Endothelial cell of umbilical vein (primary cell): ENCODE results near the gene SMIM7. TPM values are rescaled to one million over a fixed set of nuclear protein-coding genes. Genes with fewer than 3 reads are reported as not detected.

Experiments used
- BruUV-seq: library from RNA; stranded (reverse); fragments of 400-500 nt; replicated peaks from 2 replicates; lab custom pipeline; 2021; lab: Mats Ljungman, UMichigan
- CTCF ChIA-PET: fragments of 300-600, 350-600 bp; sonication (Branson Sonifier 250); formaldehyde crosslinking; loops from one replicate; lab custom pipeline; 2021; ENCODE audit warnings: antibody characterized with exemption, inconsistent platforms; lab: Charles Lee
- POLR2A ChIA-PET: fragments of 300-600, 350-600 bp; sonication (Branson Sonifier 250); formaldehyde crosslinking; loops from one replicate; lab custom pipeline; 2021; ENCODE audit warnings: antibody characterized with exemption, inconsistent platforms; lab: Charles Lee
- DNase-seq: peaks from one replicate; pipeline ENCODE4 v3.0.0-alpha.2; 2011; ENCODE audit warnings: low read depth, low spot score
- FAIRE-seq: peaks from 2 replicates; lab custom pipeline; 2011; peaks lifted over from hg19 to GRCh38; lab: Jason Lieb, UNC
- H2AFZ ChIP-seq: 2 replicates; pipeline ENCODE4 v1.6.0; 2012; ENCODE audit warnings: low read depth, low read length, control low read depth, inconsistent platforms
- H3K27ac ChIP-seq: 2 replicates; pipeline ENCODE4 v1.5.1; 2011; ENCODE audit warnings: low read depth, mild to moderate bottlenecking, control low read depth, low read length, moderate library complexity; ENCODE audit not compliant: insufficient read depth
- H3K27me3 ChIP-seq, 2 experiments: 2 replicates each; pipeline versions ENCODE4 v1.6.0 to v1.6.1; 2011; ENCODE audit warnings: low read length in 2 of 2, mixed read lengths in 1 of 2; ENCODE audit not compliant: control insufficient read depth in 2 of 2, insufficient read depth in 2 of 2
- H3K36me3 ChIP-seq, 2 experiments: 2 replicates in 1 of 2; 3 replicates in 1 of 2; pipeline ENCODE4 v1.5.1; 2011; ENCODE audit warnings: low read length in 2 of 2, mild to moderate bottlenecking in 1 of 2, moderate library complexity in 1 of 2; ENCODE audit not compliant: control insufficient read depth in 2 of 2, insufficient read depth in 2 of 2; ENCODE audit errors: extremely low read depth in 1 of 2
- H3K4me1 ChIP-seq: 3 replicates; pipeline ENCODE4 v1.5.1; 2011; ENCODE audit warnings: mild to moderate bottlenecking, low read length; ENCODE audit not compliant: control insufficient read depth, insufficient read depth; ENCODE audit errors: extremely low read depth
- H3K4me2 ChIP-seq: 2 replicates; pipeline ENCODE4 v1.6.1; 2011; ENCODE audit warnings: low read length, control low read depth, mixed read lengths; ENCODE audit not compliant: insufficient read depth
- H3K4me3 ChIP-seq, 3 experiments: fragments of 200-600 bp in 1 of 3; sonication (generic), shearing (Covaris generic) in 1 of 3; replicated peaks in 1 of 3; 2 replicates each; pipeline ENCODE4 v1.5.1; 2011 to 2016; ENCODE audit warnings: control low read depth in 3 of 3, low read length in 3 of 3, mild to moderate bottlenecking in 2 of 3, inconsistent platforms in 1 of 3, low read depth in 1 of 3, moderate library complexity in 1 of 3; ENCODE audit not compliant: insufficient read depth in 1 of 3
- H3K79me2 ChIP-seq: 2 replicates; pipeline ENCODE4 v1.6.0; 2012; ENCODE audit warnings: low read length, inconsistent platforms; ENCODE audit not compliant: control insufficient read depth, insufficient read depth
- H3K9ac ChIP-seq: replicated peaks from 2 replicates; pipeline ENCODE3; 2011; ENCODE audit warnings: low read length, control low read depth; ENCODE audit not compliant: insufficient read depth; ENCODE audit errors: extremely low read depth
- H3K9me1 ChIP-seq: replicated peaks from 3 replicates; pipeline ENCODE4 v1.6.0; 2011; ENCODE audit warnings: mild to moderate bottlenecking, low read length; ENCODE audit not compliant: control insufficient read depth, insufficient read depth; ENCODE audit errors: extremely low read depth
- H3K9me3 ChIP-seq: replicated peaks from 2 replicates; pipeline ENCODE4 v1.5.1; 2012; ENCODE audit warnings: low read length, inconsistent platforms; ENCODE audit not compliant: control insufficient read depth, insufficient read depth
- H4K20me1 ChIP-seq: replicated peaks from 2 replicates; pipeline ENCODE3; 2011; ENCODE audit warnings: mild to moderate bottlenecking, low read length; ENCODE audit not compliant: control insufficient read depth, insufficient read depth; ENCODE audit errors: extremely low read depth
- EZH2 ChIP-seq: IDR thresholded peaks from 2 replicates; pipeline ENCODE4 v1.6.1; 2012; ENCODE audit warnings: borderline replicate concordance, low read depth, mild to moderate bottlenecking, moderate library complexity, low read length, inconsistent platforms; ENCODE audit not compliant: severe bottlenecking
- FOS ChIP-seq: IDR thresholded peaks from 2 replicates; pipeline ENCODE4 v1.6.1; 2011; ENCODE audit warnings: mild to moderate bottlenecking, low read length, moderate library complexity, borderline replicate concordance; ENCODE audit not compliant: insufficient read depth
- GATA2 ChIP-seq: IDR thresholded peaks from 2 replicates; pipeline ENCODE4 v1.7.0; 2011; ENCODE audit warnings: low read depth, mild to moderate bottlenecking, moderate library complexity, mixed read lengths, low read length; ENCODE audit not compliant: insufficient read length, insufficient read depth
- JUN ChIP-seq: IDR thresholded peaks from 2 replicates; pipeline ENCODE4 v1.6.1; 2011; ENCODE audit warnings: borderline replicate concordance, low read depth; ENCODE audit not compliant: insufficient read length, insufficient read depth
- MYC ChIP-seq: IDR thresholded peaks from one replicate; pipeline ENCODE4 v1.6.1; 2011; ENCODE audit warnings: mild to moderate bottlenecking, low read depth, low read length
- POLR2A ChIP-seq: IDR thresholded peaks from 2 replicates; pipeline ENCODE4 v1.6.1; 2012; ENCODE audit warnings: low read depth, mild to moderate bottlenecking, control low read depth, low read length
- POLR2AphosphoS5 ChIP-seq: IDR thresholded peaks from 2 replicates; pipeline ENCODE4 v1.6.1; 2012; ENCODE audit warnings: low read depth, mild to moderate bottlenecking, control low read depth, low read length, moderate library complexity; ENCODE audit not compliant: insufficient read depth
- dilution Hi-C: fragments of 300-500 bp; cut with MboI; formaldehyde crosslinking; loops from one replicate; pipeline ENCODE4 v1.15.0; 2019; ENCODE audit warnings: low sequenced_read_pairs; ENCODE audit not compliant: extremely low pct_ligation_motif_present
- intact Hi-C: fragments of 100-400 bp; cut with micrococcal nuclease; formaldehyde crosslinking; loops from one replicate; pipeline ENCODE4 v1.10.0; 2022
- polyA plus RNA-seq, 4 experiments: library from polyadenylated mRNA; depleted of rRNA in 3 of 4; stranded (reverse) in 3 of 4; unstranded in 1 of 4; fragments of >200 nt; gene quantifications; 2 replicates each; pipeline versions ENCODE4 v1.2.1 to v1.2.3, GENCODE V29; 2011 to 2012; ENCODE audit warnings: missing spikeins in 1 of 4
- total RNA-seq: library from RNA; stranded (reverse); gene quantifications from 2 replicates; pipeline ENCODE4 v1.2.3, GENCODE V29; 2021
- TF ChIP-seq, protein P1 (sequence below), 2 donors: IDR thresholded peaks; 1 replicate in 1 of 2; 2 replicates in 1 of 2; pipeline ENCODE4 v1.5.1; 2011; ENCODE audit warnings: low read length in 2 of 2, mild to moderate bottlenecking in 2 of 2, moderate library complexity in 2 of 2, control low read depth in 1 of 2, inconsistent platforms in 1 of 2, low read depth in 1 of 2; ENCODE audit not compliant: insufficient read depth in 1 of 2; ENCODE audit errors: extremely low read depth in 1 of 2
- TF ChIP-seq, protein P2 (sequence below): IDR thresholded peaks from 2 replicates; pipeline ENCODE4 v1.6.1; 2011; ENCODE audit not compliant: insufficient read depth, insufficient read length

SMIM7 gene
- total and polyA plus RNA-seq, 2 donors (not counting 3 experiments of a cell fraction or from before 2014, with no cell fraction given), result 51.1 to 62.0 TPM

DNA sequence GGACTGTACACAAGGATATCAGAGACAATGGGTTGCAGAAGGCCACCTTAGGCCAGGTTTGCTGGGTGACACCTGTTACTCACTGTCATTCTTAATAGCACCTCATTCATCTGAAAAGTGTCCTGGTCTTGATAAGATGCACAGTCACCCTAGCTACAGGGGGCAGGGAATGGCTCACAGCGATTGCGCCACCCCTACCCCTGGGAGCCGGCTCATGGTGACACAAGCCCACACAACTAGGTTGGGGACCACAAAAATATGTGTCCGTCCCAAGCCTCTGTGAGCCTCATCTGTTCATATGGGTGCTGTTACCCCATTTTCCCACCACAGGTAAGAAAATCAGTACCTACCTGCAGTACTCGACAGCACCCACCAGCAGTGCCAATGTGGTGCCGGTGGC lies 55.3 kb downstream of the SMIM7 start:
- no peak overlapping the region for H2AFZ ChIP-seq
- ChIA-PET POLR2A (no interaction called here), CTCF (no interaction called here)
- BruUV-seq, result no TSS peak
- H4K20me1 ChIP-seq, result peaks cover 4% of the 10 kb centered on the region
- peaks cover 4% of the 10 kb centered on the region for H3K4me1 ChIP-seq
- dilution Hi-C loops, result no loop called here
- TF ChIP-seq FOS, result no peak
- TF ChIP-seq GATA2, result no peak
- no peak for TF ChIP-seq POLR2A
- TF ChIP-seq JUN, result no peak
- TF ChIP-seq, protein P1, sequence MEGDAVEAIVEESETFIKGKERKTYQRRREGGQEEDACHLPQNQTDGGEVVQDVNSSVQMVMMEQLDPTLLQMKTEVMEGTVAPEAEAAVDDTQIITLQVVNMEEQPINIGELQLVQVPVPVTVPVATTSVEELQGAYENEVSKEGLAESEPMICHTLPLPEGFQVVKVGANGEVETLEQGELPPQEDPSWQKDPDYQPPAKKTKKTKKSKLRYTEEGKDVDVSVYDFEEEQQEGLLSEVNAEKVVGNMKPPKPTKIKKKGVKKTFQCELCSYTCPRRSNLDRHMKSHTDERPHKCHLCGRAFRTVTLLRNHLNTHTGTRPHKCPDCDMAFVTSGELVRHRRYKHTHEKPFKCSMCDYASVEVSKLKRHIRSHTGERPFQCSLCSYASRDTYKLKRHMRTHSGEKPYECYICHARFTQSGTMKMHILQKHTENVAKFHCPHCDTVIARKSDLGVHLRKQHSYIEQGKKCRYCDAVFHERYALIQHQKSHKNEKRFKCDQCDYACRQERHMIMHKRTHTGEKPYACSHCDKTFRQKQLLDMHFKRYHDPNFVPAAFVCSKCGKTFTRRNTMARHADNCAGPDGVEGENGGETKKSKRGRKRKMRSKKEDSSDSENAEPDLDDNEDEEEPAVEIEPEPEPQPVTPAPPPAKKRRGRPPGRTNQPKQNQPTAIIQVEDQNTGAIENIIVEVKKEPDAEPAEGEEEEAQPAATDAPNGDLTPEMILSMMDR (IDR thresholded peaks at IDR 0.05; ENCODE audit: extremely low read depth in 1 of 2, insufficient read depth in 1 of 2, low read depth in 1 of 2, low read length in 2 of 2), result no peak
- TF ChIP-seq MYC, result no peak
- no peak for TF ChIP-seq EZH2
- TF ChIP-seq, protein P2, sequence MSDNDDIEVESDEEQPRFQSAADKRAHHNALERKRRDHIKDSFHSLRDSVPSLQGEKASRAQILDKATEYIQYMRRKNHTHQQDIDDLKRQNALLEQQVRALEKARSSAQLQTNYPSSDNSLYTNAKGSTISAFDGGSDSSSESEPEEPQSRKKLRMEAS, result no peak
- TF ChIP-seq POLR2AphosphoS5, result no peak
- no peak for FAIRE-seq
- no peak for DNase-seq
- no peak overlapping the region for H3K4me3 ChIP-seq
- H3K4me2 ChIP-seq, result no peak overlapping the region
- H3K9me1 ChIP-seq, result no peaks in the 10 kb centered on the region
- no peak overlapping the region for H3K9ac ChIP-seq
- H3K36me3 ChIP-seq, result no peaks in the 10 kb centered on the region
- no peak overlapping the region for H3K27ac ChIP-seq
- no peaks in the 10 kb centered on the region for H3K27me3 ChIP-seq
- intact Hi-C loops, result no loop called here
- H3K79me2 ChIP-seq, result peaks cover 89% of the 10 kb centered on the region
- no peaks in the 10 kb centered on the region for H3K9me3 ChIP-seq
